Prostate gland (tissue), 2 donors: ENCODE results near the gene TRPM3. TPM values are rescaled to one million over a fixed set of nuclear protein-coding genes. Genes with fewer than 3 reads are reported as not detected.

ENCODE experiments used
- DNase-seq: peaks from one replicate; pipeline ENCODE4 v3.0.0-alpha.2; 2019; ENCODE audit warnings: low spot score
- H3K27ac ChIP-seq, 2 donors: fragments of 200-600 bp; sonication (generic); 2 replicates each; pipeline ENCODE4 v1.5.1; 2017 to 2019
- H3K27me3 ChIP-seq: fragments of 200-600 bp; sonication (generic); replicated peaks from 2 replicates; pipeline ENCODE4 v1.5.1; 2019; ENCODE audit not compliant: insufficient read depth
- H3K36me3 ChIP-seq, 2 donors: fragments of 200-600 bp; sonication (generic); 1 replicate in 1 of 2; 2 replicates in 1 of 2; pipeline versions ENCODE4 v1.5.1 to v1.8.1; 2017 to 2019
- H3K4me1 ChIP-seq: fragments of 200-600 bp; sonication (generic); replicated peaks from 2 replicates; pipeline ENCODE4 v1.5.1; 2019
- H3K4me3 ChIP-seq, 2 donors: fragments of 200-600 bp; sonication (generic); 2 replicates each; pipeline ENCODE4 v1.5.1; 2017 to 2019
- H3K9me3 ChIP-seq: fragments of 200-600 bp; sonication (generic); 2 replicates; pipeline ENCODE4 v1.5.1; 2017
- POLR2A ChIP-seq: fragments of 450-650 bp; IDR thresholded peaks from one replicate; pipeline ENCODE4 v1.6.1; 2016; ENCODE audit warnings: antibody characterized with exemption, mild to moderate bottlenecking
- POLR2AphosphoS5 ChIP-seq: sonication (generic); formaldehyde crosslinking; IDR thresholded peaks from one replicate; pipeline ENCODE4 v1.6.1; 2017; ENCODE audit warnings: antibody characterized with exemption
- WGBS: methylation state at CpG from one replicate; pipeline ENCODE4 v1.1.5; 2018; 5-methylcytosine and 5-hydroxymethylcytosine counted together
- intact Hi-C: fragments of 100-400 bp; cut with DNase I; formaldehyde crosslinking; loops from one replicate; pipeline ENCODE4 v1.14.2; 2022
- total RNA-seq, 2 donors: library from RNA; depleted of rRNA; stranded (reverse); fragments of >200 nt; gene quantifications; one replicate each; pipeline ENCODE4 v1.1.0, GENCODE V29; 2016
- TF ChIP-seq, protein P1 (sequence below), 4 experiments: fragments of 200-600 bp in 2 of 4; fragments of 450-650 bp in 2 of 4; sonication (generic) in 2 of 4; IDR thresholded peaks; 1 replicate in 3 of 4; 2 replicates in 1 of 4; pipeline ENCODE4 v1.5.1; 2016 to 2019; ENCODE audit warnings: antibody characterized with exemption in 4 of 4, mild to moderate bottlenecking in 2 of 4, moderate library complexity in 2 of 4

TRPM3 gene
- total RNA-seq, 2 donors from 2014 or later = 0.32 to 18.7 TPM

- intact Hi-C loops = loop anchor here (5.0 kb wide), 1 partner anchor 35 kb away; no protein-coding TSS in a partner anchor
- 90% methylated on average over 9 of the region's 9 CpGs for WGBS
Measured at GRCh38 chr9:70552561-70552960, 568.9 kb downstream of the TRPM3 start.

GRCh38 chr9:70551801-70552200, 569.6 kb downstream of the TRPM3 start:
- Histone ChIP-seq H3K27me3 (no peaks in the 10 kb centered on the region), H3K9me3 (no peaks in the 10 kb centered on the region), H3K4me1 (no peaks in the 10 kb centered on the region), H3K27ac (no peak overlapping the region), H3K36me3 (no peaks in the 10 kb centered on the region), H3K4me3 (no peak overlapping the region)
- intact Hi-C loops = loop anchor here (5.0 kb wide), 1 partner anchor 34 kb away; no protein-coding TSS in a partner anchor
- DNase-seq = no peak
- 79% methylated on average over 3 of the region's 3 CpGs for WGBS
- TF ChIP-seq POLR2A = no peak
- TF ChIP-seq POLR2AphosphoS5 = no peak
- TF ChIP-seq, protein P1, sequence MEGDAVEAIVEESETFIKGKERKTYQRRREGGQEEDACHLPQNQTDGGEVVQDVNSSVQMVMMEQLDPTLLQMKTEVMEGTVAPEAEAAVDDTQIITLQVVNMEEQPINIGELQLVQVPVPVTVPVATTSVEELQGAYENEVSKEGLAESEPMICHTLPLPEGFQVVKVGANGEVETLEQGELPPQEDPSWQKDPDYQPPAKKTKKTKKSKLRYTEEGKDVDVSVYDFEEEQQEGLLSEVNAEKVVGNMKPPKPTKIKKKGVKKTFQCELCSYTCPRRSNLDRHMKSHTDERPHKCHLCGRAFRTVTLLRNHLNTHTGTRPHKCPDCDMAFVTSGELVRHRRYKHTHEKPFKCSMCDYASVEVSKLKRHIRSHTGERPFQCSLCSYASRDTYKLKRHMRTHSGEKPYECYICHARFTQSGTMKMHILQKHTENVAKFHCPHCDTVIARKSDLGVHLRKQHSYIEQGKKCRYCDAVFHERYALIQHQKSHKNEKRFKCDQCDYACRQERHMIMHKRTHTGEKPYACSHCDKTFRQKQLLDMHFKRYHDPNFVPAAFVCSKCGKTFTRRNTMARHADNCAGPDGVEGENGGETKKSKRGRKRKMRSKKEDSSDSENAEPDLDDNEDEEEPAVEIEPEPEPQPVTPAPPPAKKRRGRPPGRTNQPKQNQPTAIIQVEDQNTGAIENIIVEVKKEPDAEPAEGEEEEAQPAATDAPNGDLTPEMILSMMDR (IDR thresholded peaks at IDR 0.05) = no peak

More at GRCh38 chr9:70552561-70552960, 568.9 kb downstream of the TRPM3 start:
- TF ChIP-seq, protein P1 (IDR thresholded peaks at IDR 0.05) = no peak
- TF ChIP-seq POLR2AphosphoS5 (no peak), POLR2A (no peak)
- Histone ChIP-seq H3K4me1 (no peaks in the 10 kb centered on the region), H3K36me3 (no peaks in the 10 kb centered on the region), H3K4me3 (no peak overlapping the region), H3K27ac (no peak overlapping the region), H3K27me3 (no peaks in the 10 kb centered on the region), H3K9me3 (no peaks in the 10 kb centered on the region)
- DNase-seq = no peak

GRCh38 chr9:70551396-70551795, 570.0 kb downstream of the TRPM3 start:
- intact Hi-C loops = loop anchor here (5.0 kb wide), 1 partner anchor 34 kb away; no protein-coding TSS in a partner anchor
- 97% methylated on average over 4 of the region's 4 CpGs for WGBS
- Histone ChIP-seq H3K9me3 (no peaks in the 10 kb centered on the region), H3K27me3 (no peaks in the 10 kb centered on the region), H3K36me3 (no peaks in the 10 kb centered on the region), H3K27ac (no peak overlapping the region), H3K4me1 (no peaks in the 10 kb centered on the region), H3K4me3 (no peak overlapping the region)
- TF ChIP-seq, protein P1 (IDR thresholded peaks at IDR 0.05) = no peak
- TF ChIP-seq POLR2A (no peak), POLR2AphosphoS5 (no peak)
- no peak for DNase-seq

DNA sequence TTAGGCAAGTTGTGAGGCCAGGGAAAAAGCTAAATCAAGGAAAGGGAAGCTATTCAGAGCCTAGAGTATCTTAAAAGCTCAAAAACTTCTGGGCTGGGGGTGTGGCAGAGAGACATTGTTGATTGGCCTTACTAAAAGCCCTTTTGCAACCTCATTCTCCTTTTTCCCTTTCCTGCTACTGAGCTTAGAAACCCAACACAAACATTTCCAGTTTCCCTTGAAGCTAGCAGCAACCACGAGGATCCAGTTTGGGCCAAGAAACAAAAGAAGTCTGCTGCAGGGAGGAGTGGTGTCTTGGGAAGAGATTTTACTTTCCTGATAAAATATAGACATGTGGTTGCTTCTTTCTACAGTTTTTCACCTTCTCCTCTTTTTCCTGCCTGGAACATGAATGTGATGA, 571.5 kb downstream of the TRPM3 start:
- no peak for DNase-seq
- TF ChIP-seq POLR2AphosphoS5 = no peak
- TF ChIP-seq POLR2A = no peak
- TF ChIP-seq, protein P1 (IDR thresholded peaks at IDR 0.05) = no peak
- Histone ChIP-seq H3K27me3 (no peaks in the 10 kb centered on the region), H3K4me3 (no peak overlapping the region), H3K9me3 (no peaks in the 10 kb centered on the region), H3K36me3 (no peaks in the 10 kb centered on the region), H3K4me1 (no peaks in the 10 kb centered on the region), H3K27ac (no peak overlapping the region)
- WGBS = 27% methylated on average over 1 of the region's 1 CpG
- intact Hi-C loops = loop anchor here (5.0 kb wide), 1 partner anchor 33 kb away; no protein-coding TSS in a partner anchor

DNA sequence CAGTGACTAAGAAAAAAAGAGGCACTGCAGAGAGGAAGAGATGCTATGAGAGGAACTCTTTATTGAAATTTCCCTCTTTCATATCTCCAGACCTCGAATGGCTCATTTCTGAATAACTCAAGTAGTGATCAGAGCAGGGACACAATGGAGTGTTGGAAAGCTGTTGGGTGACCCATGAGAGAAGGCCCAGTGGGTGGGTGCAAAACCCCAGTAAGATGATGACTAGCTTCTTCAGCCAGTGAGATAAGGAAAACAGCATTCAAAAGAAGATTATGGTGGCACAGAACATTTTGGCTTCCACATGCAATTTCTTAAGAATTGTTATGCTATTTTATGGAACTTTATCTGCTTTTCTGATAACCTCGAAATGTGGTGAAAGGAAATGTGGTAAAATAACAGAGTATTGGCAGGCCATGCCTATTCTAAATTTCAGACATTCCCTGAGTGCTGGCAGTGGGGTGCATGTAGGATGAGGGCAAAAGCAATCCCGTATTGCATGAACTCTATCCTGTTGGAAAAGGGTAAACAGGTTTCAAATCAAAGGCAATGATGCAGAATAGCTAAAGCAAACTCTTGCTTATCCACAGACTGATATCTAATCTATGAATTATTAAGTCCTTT, 579.0 kb downstream of the TRPM3 start:
- no peak for TF ChIP-seq POLR2AphosphoS5
- TF ChIP-seq, protein P1 (IDR thresholded peaks at IDR 0.05) = no peak
- no peak for TF ChIP-seq POLR2A
- H3K27me3 ChIP-seq = no peaks in the 10 kb centered on the region
- H3K4me3 ChIP-seq = no peak overlapping the region
- H3K27ac ChIP-seq = no peak overlapping the region
- no peaks in the 10 kb centered on the region for H3K36me3 ChIP-seq
- 92% methylated on average over 3 of the region's 3 CpGs for WGBS
- DNase-seq = no peak
- intact Hi-C loops = no loop called here
- no peaks in the 10 kb centered on the region for H3K4me1 ChIP-seq
- no peaks in the 10 kb centered on the region for H3K9me3 ChIP-seq
